Large intestine (tissue), 3 donors: ENCODE results near the gene RPL22. TPM values are rescaled to one million over a fixed set of nuclear protein-coding genes. Genes with fewer than 3 reads are reported as not detected.

ENCODE experiments used
- DNase-seq, 2 donors: peaks; one replicate each; pipeline versions ENCODE4 v3.0.0 to v3.0.0-alpha.2; 2013
- H3K27ac ChIP-seq: one replicate; pipeline ENCODE4 v1.5.1; 2013; ENCODE audit warnings: low read length
- H3K27me3 ChIP-seq: 2 replicates; pipeline ENCODE4 v1.6.1; 2013; ENCODE audit warnings: low read length; ENCODE audit not compliant: control insufficient read depth, insufficient read depth
- H3K36me3 ChIP-seq: 2 replicates; pipeline ENCODE4 v1.6.1; 2013; ENCODE audit warnings: low read length; ENCODE audit not compliant: control insufficient read depth, insufficient read depth
- H3K4me1 ChIP-seq: one replicate; pipeline ENCODE4 v1.6.1; 2013; ENCODE audit warnings: low read length; ENCODE audit not compliant: control insufficient read depth, insufficient read depth
- H3K4me3 ChIP-seq: one replicate; pipeline ENCODE4 v1.5.1; 2013; ENCODE audit warnings: low read length
- H3K9me3 ChIP-seq: one replicate; pipeline ENCODE4 v1.6.1; 2013; ENCODE audit warnings: mild to moderate bottlenecking, low read depth, low read length, moderate library complexity; ENCODE audit not compliant: control insufficient read depth
- WGBS: methylation state at CpG from one replicate; pipeline ENCODE4 v1.1.5; 2013; ENCODE audit warnings: low lambda C conversion rate; ENCODE audit not compliant: insufficient coverage; 5-methylcytosine and 5-hydroxymethylcytosine counted together
- polyA plus RNA-seq: library from polyadenylated mRNA; unstranded; fragments of 120-200 nt; gene quantifications from one replicate; pipeline ENCODE4 v1.2.1, GENCODE V29; 2013

The RPL22 gene
- polyA plus RNA-seq, 1 donor = 1,131 TPM

GRCh38 chr1:6154525-6155319 is 44.7 kb downstream of the RPL22 start:
- no CpG with 5 or more reads among the region's 26 CpGs for WGBS
- Histone ChIP-seq H3K36me3 (no peaks in the 10 kb centered on the region), H3K27ac (no peak overlapping the region), H3K4me3 (no peak overlapping the region), H3K9me3 (peaks cover 6% of the 10 kb centered on the region), H3K4me1 (peaks cover 3% of the 10 kb centered on the region), H3K27me3 (no peaks in the 10 kb centered on the region)
- DNase-seq = no peak

GRCh38 chr1:6152882-6153281 is 46.5 kb downstream of the RPL22 start:
- Histone ChIP-seq H3K36me3 (no peaks in the 10 kb centered on the region), H3K4me3 (no peak overlapping the region), H3K27ac (no peak overlapping the region), H3K4me1 (peaks cover 5% of the 10 kb centered on the region), H3K9me3 (peaks cover 7% of the 10 kb centered on the region), H3K27me3 (peaks cover 13% of the 10 kb centered on the region)
- no CpG with 5 or more reads among the region's 7 CpGs for WGBS
- DNase-seq = no peak

GRCh38 chr1:6152181-6152580 is 47.2 kb downstream of the RPL22 start:
- H3K27ac ChIP-seq = no peak overlapping the region
- DNase-seq = no peak
- peaks cover 2% of the 10 kb centered on the region for H3K4me1 ChIP-seq
- WGBS = 90% methylated on average over 2 of the region's 11 CpGs
- H3K4me3 ChIP-seq = no peak overlapping the region
- H3K9me3 ChIP-seq = peaks cover 7% of the 10 kb centered on the region
- no peaks in the 10 kb centered on the region for H3K36me3 ChIP-seq
- peaks cover 17% of the 10 kb centered on the region for H3K27me3 ChIP-seq

GRCh38 chr1:6151291-6151822 is 48.0 kb downstream of the RPL22 start:
- peaks cover 17% of the 10 kb centered on the region for H3K27me3 ChIP-seq
- H3K36me3 ChIP-seq = no peaks in the 10 kb centered on the region
- peaks cover 2% of the 10 kb centered on the region for H3K4me1 ChIP-seq
- no peak overlapping the region for H3K4me3 ChIP-seq
- DNase-seq = no peak
- no CpG with 5 or more reads among the region's 9 CpGs for WGBS
- no peak overlapping the region for H3K27ac ChIP-seq
- peaks cover 7% of the 10 kb centered on the region for H3K9me3 ChIP-seq

- peaks cover 2% of the 10 kb centered on the region for H3K4me1 ChIP-seq
- no peak overlapping the region for H3K27ac ChIP-seq
- H3K4me3 ChIP-seq = no peak overlapping the region
- no peaks in the 10 kb centered on the region for H3K36me3 ChIP-seq
- peaks cover 7% of the 10 kb centered on the region for H3K9me3 ChIP-seq
- DNase-seq = no peak
- WGBS = 100% methylated on average over 5 of the region's 11 CpGs
- peaks cover 18% of the 10 kb centered on the region for H3K27me3 ChIP-seq
Measured at GRCh38 chr1:6150006-6150938, 49.1 kb downstream of the RPL22 start.

GRCh38 chr1:6149597-6149996 is 49.8 kb downstream of the RPL22 start:
- Histone ChIP-seq H3K27ac (no peak overlapping the region), H3K27me3 (peaks cover 25% of the 10 kb centered on the region), H3K4me1 (peaks cover 2% of the 10 kb centered on the region), H3K9me3 (peaks cover 7% of the 10 kb centered on the region), H3K36me3 (no peaks in the 10 kb centered on the region), H3K4me3 (no peak overlapping the region)
- 92% methylated on average over 1 of the region's 1 CpG for WGBS
- DNase-seq = no peak

- DNase-seq = peak in 1 of 2 donors; percentile 32
- WGBS = no CpG with 5 or more reads among the region's 53 CpGs
- no peaks in the 10 kb centered on the region for H3K36me3 ChIP-seq
- no peak overlapping the region for H3K27ac ChIP-seq
- H3K4me1 ChIP-seq = peaks cover 2% of the 10 kb centered on the region
- peaks cover 7% of the 10 kb centered on the region for H3K9me3 ChIP-seq
- H3K27me3 ChIP-seq = peaks cover 26% of the 10 kb centered on the region
- H3K4me3 ChIP-seq = no peak overlapping the region
Measured at GRCh38 chr1:6148497-6149241, 50.7 kb downstream of the RPL22 start.

GRCh38 chr1:6145864-6146410 is 53.5 kb downstream of the RPL22 start:
- Histone ChIP-seq H3K9me3 (peaks cover 7% of the 10 kb centered on the region), H3K4me1 (peaks cover 2% of the 10 kb centered on the region), H3K27me3 (peaks cover 26% of the 10 kb centered on the region), H3K4me3 (no peak overlapping the region), H3K27ac (no peak overlapping the region), H3K36me3 (no peaks in the 10 kb centered on the region)
- DNase-seq = no peak
- WGBS = no CpG with 5 or more reads among the region's 24 CpGs

GRCh38 chr1:6145396-6145750 is 54.0 kb downstream of the RPL22 start:
- no peak overlapping the region for H3K4me3 ChIP-seq
- H3K4me1 ChIP-seq = peaks cover 2% of the 10 kb centered on the region
- no peak for DNase-seq
- peaks cover 7% of the 10 kb centered on the region for H3K9me3 ChIP-seq
- no peaks in the 10 kb centered on the region for H3K36me3 ChIP-seq
- peaks cover 26% of the 10 kb centered on the region for H3K27me3 ChIP-seq
- no CpG with 5 or more reads among the region's 2 CpGs for WGBS
- no peak overlapping the region for H3K27ac ChIP-seq
